G401.6 (cell line): ENCODE results near the gene PNLIP.

Experiments
- FAIRE-seq: peaks from 2 replicates; lab custom pipeline; 2012; peaks lifted over from hg19 to GRCh38; lab: Jason Lieb, UNC

Gene PNLIP

GRCh38 chr10:116545756-116546155, at the start of gene PNLIP:
PNLIP (plus strand) TSS chr10:116545931; CDS start chr10:116546093, 162 bp downstream.
- FAIRE-seq: no peak

- no peak for FAIRE-seq
Measured at GRCh38 chr10:116504786-116505185, 40.9 kb upstream of the PNLIP start.

- FAIRE-seq: no peak
Measured at GRCh38 chr10:116510565-116510964, 35.2 kb upstream of the PNLIP start.

DNA sequence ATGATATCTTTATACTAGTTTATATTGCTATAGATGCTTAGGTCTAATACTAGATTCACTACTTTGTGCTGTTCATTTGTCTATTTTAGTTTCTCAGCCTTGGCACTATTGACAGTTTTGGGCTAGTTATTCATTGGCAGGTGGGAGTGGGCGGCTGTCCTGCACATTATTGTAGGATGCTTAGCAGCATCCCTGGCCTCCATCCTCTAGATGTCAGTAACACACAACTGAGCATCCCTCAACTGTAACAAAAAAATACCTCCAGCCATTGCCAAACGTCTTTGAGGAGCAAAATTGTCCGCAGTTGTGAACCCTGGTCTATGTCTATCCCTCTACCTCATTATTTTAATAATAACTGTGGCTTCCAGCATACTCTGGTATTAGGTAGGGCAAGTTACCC, 34.4 kb upstream of the PNLIP start:
- no peak for FAIRE-seq

DNA sequence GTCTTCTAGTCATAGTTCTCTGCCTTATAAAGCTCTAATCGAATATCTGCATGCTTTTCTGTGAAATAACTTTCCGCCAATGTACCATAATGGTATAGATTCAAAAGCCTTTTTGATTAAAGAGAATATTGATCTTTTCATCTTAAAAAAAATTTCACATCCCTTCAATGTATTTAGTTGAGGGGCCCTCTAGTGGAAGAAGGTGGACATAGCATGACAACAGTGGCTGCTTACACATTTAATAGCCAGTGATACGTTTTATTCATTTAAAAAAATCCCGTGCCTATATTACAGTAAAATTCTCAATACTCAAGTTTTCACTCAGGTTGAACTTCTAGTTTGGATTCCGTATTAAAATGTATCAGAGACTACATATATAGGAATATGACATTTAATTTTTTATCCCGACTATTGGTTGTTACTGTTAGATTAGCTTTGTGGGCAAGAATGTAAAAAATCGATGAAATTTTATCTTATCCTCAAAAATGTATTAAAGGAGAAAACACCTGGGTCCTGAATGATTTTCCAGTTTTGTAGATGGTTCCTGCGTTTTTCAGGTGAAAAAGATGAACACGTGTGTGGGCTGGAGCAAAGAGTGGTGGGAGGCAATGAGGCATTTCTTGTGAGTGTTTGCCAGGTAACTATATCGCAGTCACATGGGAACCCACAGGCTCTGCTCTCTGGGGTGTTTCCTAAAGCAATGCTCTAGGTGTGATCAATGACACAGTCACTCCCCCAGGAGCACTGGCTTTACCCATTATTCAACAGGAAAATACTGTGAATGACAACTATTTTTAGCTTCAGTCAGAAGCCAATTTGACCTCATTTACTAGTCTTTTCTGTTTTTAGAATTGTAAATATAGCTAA, 24.1 kb upstream of the PNLIP start:
- peak; percentile 70 for FAIRE-seq

- no peak for FAIRE-seq
Measured at GRCh38 chr10:116522803-116523381, 22.8 kb upstream of the PNLIP start.

- FAIRE-seq: no peak
Measured at GRCh38 chr10:116524736-116525135, 21.0 kb upstream of the PNLIP start.

DNA sequence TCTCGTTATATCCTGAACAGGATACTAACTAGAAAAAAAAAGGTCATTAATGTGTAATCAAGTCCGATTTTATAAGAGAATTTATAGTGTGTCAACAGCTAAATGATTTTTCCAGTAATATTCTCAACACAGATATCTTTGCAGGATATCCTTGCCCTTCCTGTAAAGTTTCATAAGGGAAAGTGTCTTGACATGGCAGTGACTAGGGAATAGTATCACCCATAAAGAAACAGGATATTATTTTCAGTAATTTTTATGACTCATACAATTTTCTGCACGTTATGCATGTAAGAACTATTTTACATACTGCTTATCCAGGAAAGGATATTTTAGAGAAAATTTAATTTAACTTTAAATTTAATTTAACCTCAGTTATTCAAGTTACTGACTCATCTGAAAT, 19.5 kb upstream of the PNLIP start:
- no peak for FAIRE-seq

DNA sequence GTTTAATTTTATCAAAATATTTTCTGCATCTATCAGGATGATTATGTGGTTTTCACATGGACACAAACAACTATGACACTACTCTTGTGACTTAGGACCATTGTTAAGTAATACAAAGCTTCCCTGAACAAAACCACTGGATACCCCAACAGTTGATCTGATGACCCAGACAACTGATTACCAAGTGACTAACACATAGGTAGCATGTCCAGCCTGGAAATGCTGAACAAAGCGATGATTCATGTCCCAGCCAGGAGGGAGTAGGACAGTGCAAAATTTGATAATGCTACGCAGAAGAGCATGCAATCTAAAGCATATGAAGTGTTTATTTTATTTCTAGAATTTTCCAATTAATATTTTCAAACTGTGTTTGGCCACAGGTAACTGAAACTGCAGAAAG, 8.9 kb upstream of the PNLIP start:
- no peak for FAIRE-seq

GRCh38 chr10:116538456-116538855, 7.3 kb upstream of the PNLIP start:
- no peak for FAIRE-seq

DNA sequence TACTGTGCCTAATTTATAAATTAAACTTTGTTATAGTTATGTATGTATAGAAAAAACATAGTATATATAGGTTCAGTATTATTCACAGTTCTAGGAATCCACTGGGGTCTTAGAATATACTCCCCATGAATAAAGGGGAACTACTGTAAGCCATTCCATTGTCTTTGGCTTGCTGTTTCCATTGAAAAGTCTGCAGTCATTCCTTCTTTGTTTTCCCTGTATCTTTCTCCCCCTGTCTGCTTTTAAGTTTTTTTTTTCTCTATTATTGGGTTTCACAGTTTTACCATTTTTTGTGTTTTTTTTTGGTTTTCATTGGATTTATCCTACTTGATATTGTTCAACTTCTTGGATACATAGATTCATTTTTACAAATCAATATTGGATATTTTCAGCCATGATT, 6.7 kb upstream of the PNLIP start:
- FAIRE-seq: no peak

- no peak for FAIRE-seq
Measured at GRCh38 chr10:116540814-116541213, 4.9 kb upstream of the PNLIP start.

GRCh38 chr10:116542007-116542677, 3.6 kb upstream of the PNLIP start:
- no peak for FAIRE-seq

GRCh38 chr10:116545122-116545521, 609 bp upstream of the PNLIP start:
- FAIRE-seq: no peak

- FAIRE-seq: no peak
Measured at GRCh38 chr10:116548301-116548700, 2.6 kb downstream of the PNLIP start.

- FAIRE-seq: no peak
Measured at GRCh38 chr10:116553378-116553980, 7.7 kb downstream of the PNLIP start.

DNA sequence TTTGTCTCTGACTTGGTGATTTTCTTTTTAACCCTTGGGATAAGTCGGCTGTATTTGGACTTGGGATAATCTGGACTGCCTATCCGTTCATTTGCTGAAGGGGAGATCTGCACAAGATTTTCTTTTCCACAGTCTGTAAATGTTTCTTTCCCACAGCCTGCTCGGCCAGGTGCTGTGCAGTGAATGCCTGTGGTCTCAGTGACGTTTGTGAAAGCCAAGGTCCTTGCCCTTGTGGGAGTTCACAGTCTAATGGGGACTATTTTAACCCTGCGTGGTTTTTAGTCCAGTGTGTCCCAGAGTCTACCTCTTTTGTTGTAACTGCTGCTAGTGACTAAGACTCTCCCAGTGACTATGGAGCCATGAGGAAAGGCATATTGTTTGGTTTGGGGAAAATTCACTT, 8.9 kb downstream of the PNLIP start:
- no peak for FAIRE-seq

GRCh38 chr10:116555880-116556279, 10.1 kb downstream of the PNLIP start:
- FAIRE-seq: no peak

GRCh38 chr10:116557305-116557880, 11.7 kb downstream of the PNLIP start:
- no peak for FAIRE-seq

GRCh38 chr10:116565534-116565933, 19.8 kb downstream of the PNLIP start:
- no peak for FAIRE-seq

DNA sequence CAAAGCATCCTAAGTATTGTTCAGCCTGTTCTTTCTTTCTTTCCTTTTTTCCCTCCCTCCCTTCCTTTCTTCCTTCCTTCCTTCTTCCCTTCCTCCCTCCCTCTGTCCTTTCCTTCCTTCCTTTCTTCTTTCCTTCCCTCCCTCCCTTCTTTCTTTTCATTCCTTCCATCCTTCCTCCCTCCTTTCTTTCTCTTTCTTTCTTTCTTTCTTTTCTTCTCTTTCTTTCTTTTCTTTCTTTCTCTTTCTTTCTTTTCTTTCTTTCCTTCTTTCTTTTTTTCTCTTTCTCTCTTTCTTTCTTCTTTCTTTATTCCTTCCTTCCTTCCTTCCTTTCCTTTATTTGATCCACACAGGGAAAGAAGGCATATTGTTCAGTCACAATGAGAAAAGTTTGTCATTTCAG, 21.2 kb downstream of the PNLIP start:
- FAIRE-seq: no peak

DNA sequence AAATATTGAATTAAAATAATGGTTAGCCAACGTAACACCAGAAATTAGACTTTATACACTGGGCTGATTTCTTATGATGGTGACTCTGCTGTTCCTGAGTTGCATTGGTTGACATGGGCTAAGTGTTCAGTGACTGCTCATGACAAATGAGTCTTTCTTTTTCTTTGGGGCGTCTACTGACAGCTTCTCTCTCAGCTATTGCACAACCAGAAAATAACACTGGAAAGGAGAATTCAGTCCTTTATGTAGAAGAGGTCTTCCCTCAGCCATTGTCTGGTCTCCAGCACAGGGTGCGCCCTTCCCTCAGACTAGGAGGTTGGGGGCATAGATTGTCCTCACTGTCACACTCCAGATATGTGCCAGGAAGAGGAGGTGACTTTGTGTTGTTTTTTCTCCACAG, 21.6 kb downstream of the PNLIP start:
- FAIRE-seq: no peak

DNA sequence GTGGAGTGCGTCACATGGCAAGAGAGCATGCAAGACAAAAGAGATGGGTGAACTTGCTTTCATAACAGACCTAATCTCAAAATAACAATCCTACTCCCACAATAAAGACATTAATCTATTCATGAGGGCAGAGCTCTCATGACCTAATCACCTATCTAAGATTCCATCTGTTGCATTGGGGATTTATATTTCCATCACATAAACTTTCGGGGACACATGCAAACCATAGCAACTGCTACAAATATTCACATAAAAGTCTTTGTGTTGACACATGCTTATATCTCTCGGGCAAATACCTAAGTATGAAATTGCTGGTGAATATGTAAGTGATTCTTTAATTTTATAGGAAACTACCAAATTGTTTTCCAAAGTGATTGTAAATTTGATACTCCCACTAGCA, 29.1 kb downstream of the PNLIP start:
- FAIRE-seq: no peak
